Progenitor cell of endocrine pancreas (in vitro differentiated cells): Measurements from ENCODE around the gene WWP2. TPM values are rescaled to one million over a fixed set of nuclear protein-coding genes. Genes with fewer than 3 reads are reported as not detected.
A peak's percentile ranks its signal among the peaks of the same experiment; 100 is the strongest.

Experiments used
- DNase-seq: peaks from one replicate; pipeline ENCODE4 v3.0.0; 2021; ENCODE audit warnings: low spot score; ENCODE audit not compliant: unreplicated experiment
- H3K27ac Mint-ChIP-seq: 2 replicates; pipeline ENCODE4 v1.8.0; 2021; ENCODE audit warnings: mild to moderate bottlenecking, moderate library complexity, mixed read lengths
- H3K27me3 Mint-ChIP-seq: 2 replicates; pipeline ENCODE4 v1.8.0; 2021; ENCODE audit warnings: mixed read lengths
- H3K36me3 Mint-ChIP-seq: 2 replicates; pipeline ENCODE4 v1.8.0; 2022; ENCODE audit warnings: mixed read lengths; ENCODE audit not compliant: insufficient read depth
- H3K4me1 Mint-ChIP-seq: 2 replicates; pipeline ENCODE4 v1.8.0; 2021; ENCODE audit warnings: low read depth, mixed read lengths
- H3K4me3 Mint-ChIP-seq: 2 replicates; pipeline ENCODE4 v1.8.0; 2021; ENCODE audit warnings: low read depth, mild to moderate bottlenecking, moderate library complexity, mixed read lengths
- H3K9me3 Mint-ChIP-seq: 2 replicates; pipeline ENCODE4 v1.8.0; 2021; ENCODE audit warnings: low read depth, mixed read lengths
- total RNA-seq: library from RNA; stranded (reverse); gene quantifications from 2 replicates; pipeline ENCODE4 v1.2.1, GENCODE V29; 2021
- TF ChIP-seq, protein P1 (sequence below): fragments of 200-600 bp; sonication (generic); IDR thresholded peaks from one replicate; pipeline ENCODE4 v1.5.0; 2021; ENCODE audit warnings: antibody characterized with exemption, mild to moderate bottlenecking; ENCODE audit not compliant: unreplicated experiment

WWP2 gene
- total RNA-seq, 1 donor from 2014 or later, result 62.3 TPM

DNA sequence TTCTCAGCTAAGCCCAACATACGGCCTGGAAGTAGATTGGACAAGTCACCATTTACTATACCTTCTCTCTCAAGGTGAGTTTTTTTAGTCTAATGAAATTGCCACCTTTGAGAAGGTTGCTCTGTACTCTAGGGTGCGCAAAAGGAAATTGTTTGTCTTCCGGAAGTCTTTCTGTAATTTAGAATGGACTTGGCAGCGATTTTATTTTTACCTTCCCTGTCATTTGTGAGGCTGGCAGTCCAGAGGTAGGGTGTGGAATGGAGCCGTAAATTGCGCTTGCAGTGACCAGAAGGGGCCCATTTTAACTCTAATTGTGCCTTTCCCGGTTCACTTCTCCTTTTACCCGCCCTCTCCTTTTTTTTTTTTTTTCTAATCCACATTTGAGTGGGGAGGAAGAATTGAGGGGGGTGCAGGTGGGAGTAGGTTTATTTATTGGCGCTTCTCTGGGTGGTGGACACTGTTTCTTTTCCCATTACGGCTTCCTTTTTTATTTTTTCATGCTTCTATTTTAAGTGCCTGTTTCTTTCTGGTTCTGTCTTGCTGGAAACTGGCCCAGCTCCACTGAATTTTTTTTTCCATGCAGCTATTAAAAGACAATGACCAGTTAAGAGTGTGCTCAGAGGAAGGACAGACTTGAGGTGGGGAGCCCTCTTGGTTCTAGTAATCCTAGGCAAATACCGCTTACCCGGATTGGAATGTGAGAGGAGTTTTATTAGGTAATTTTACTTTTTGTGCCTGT lies 99.3 kb downstream of the WWP2 start:
- no peak overlapping the region for H3K4me3 Mint-ChIP-seq
- H3K9me3 Mint-ChIP-seq, result no peaks in the 10 kb centered on the region
- DNase-seq, result no peak
- TF ChIP-seq, protein P1, sequence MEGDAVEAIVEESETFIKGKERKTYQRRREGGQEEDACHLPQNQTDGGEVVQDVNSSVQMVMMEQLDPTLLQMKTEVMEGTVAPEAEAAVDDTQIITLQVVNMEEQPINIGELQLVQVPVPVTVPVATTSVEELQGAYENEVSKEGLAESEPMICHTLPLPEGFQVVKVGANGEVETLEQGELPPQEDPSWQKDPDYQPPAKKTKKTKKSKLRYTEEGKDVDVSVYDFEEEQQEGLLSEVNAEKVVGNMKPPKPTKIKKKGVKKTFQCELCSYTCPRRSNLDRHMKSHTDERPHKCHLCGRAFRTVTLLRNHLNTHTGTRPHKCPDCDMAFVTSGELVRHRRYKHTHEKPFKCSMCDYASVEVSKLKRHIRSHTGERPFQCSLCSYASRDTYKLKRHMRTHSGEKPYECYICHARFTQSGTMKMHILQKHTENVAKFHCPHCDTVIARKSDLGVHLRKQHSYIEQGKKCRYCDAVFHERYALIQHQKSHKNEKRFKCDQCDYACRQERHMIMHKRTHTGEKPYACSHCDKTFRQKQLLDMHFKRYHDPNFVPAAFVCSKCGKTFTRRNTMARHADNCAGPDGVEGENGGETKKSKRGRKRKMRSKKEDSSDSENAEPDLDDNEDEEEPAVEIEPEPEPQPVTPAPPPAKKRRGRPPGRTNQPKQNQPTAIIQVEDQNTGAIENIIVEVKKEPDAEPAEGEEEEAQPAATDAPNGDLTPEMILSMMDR, result no peak
- H3K36me3 Mint-ChIP-seq, result peaks cover 10% of the 10 kb centered on the region
- no peaks in the 10 kb centered on the region for H3K27me3 Mint-ChIP-seq
- H3K4me1 Mint-ChIP-seq, result peaks cover 14% of the 10 kb centered on the region
- peak overlapping the region; percentile 69 for H3K27ac Mint-ChIP-seq

DNA sequence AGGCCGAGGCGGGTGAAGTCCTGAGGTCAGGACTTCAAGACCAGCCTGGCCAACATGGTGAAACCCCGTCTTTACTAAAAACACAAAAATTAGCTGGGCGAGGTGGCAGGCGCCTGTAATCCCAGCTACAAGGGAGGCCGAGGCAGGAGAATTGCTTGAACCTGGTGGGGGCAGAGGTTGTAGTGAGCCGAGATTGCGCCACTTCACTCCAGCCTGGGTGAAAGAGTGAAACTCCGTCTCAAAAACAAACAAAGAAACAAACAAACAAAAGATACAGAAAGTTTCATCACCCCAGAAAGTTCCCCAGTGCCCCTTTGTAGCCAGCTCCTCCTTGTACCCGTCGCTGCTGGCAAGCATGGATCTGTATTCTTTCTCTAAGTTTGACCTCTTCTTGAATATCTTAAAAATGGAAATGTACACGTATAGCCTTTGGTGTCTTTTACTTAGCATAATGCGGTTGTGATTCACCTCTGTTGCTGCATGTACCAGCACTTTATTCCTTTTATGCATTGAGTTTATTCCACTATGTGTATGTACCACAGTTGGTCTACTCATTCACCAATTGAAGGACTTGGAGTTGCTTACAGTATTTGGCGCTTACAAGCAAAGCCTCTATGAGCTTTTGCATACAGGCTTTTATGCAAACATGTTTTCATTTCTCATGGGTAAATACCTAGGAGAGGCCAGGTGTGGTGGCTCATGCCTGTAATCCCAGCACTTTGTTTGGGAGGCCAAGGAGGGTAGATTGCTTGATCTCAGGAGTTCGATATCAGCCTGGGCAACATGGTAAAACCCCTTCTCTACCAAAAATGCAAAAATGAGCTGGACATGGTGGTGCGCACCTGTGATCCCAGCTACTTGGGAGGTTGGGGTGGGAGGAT lies 101.5 kb downstream of the WWP2 start:
- Mint-ChIP-seq H3K36me3 (peaks cover 9% of the 10 kb centered on the region), H3K4me1 (peaks cover 13% of the 10 kb centered on the region), H3K27me3 (no peaks in the 10 kb centered on the region), H3K27ac (no peak overlapping the region), H3K9me3 (no peaks in the 10 kb centered on the region), H3K4me3 (no peak overlapping the region)
- DNase-seq, result no peak
- TF ChIP-seq, protein P1, result no peak

DNA sequence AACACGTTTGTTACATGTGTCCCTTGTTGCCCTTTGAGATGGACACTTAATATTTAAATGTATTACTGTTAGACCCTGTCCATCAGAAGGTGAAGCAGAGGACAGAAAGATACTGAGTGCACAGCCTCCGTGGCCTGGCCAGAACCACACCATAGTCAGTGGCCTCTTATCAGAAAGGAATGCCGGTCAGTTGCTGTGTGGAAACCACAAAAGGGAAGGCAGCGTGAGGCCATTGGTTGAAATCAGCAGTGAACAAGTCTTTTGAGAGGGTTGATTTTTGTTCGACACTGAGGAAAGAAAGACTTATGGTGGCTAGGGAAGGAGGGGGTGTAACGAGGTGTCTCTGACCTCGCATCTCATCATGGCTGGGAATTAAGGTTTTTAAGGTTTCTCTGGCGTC lies 103.6 kb downstream of the WWP2 start:
- TF ChIP-seq, protein P1, result no peak
- Mint-ChIP-seq H3K27me3 (no peaks in the 10 kb centered on the region), H3K36me3 (peaks cover 6% of the 10 kb centered on the region), H3K4me3 (no peak overlapping the region), H3K9me3 (no peaks in the 10 kb centered on the region), H3K27ac (peak overlapping the region; percentile 56), H3K4me1 (peaks cover 6% of the 10 kb centered on the region)
- DNase-seq, result no peak

DNA sequence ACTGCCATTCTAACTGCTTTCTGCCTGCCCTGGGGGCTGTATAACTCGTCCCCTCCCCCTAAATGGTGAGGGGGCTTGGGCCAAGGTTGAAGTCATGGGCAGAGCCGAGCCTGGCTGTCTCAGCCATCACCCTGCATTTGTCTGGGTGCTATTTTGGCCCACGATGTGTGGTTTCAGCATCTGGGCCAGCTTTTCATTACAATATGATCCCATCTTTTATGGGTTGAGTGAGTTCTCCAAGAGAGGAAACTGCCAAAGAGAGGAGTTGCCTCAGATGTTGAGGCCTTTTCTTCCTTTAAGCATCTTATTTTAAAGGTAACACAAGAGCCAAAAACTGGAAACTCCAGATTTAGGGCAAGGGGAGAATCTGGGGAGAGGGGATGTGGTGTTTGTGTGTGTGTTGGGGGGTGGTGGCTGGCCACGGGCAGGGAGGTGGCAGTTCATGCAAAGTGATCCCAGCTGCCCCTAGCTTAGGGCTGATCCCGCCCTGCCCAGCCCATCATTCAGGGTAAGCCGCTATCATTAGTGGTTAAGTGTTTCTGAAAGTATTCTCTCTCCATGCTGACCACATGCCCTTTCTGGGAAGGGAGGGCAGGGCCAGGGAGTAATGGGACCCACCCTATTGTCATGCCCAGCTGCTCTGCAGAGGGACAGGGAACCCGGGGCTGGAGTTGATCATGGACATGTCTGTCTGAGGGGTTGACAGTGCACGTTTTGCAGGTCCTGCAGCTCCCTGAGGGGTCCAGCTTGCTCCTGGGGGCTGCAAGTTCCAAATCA lies 105.8 kb downstream of the WWP2 start:
- TF ChIP-seq, protein P1, result no peak
- Mint-ChIP-seq H3K4me3 (no peak overlapping the region), H3K27me3 (no peaks in the 10 kb centered on the region), H3K27ac (no peak overlapping the region), H3K4me1 (peaks cover 4% of the 10 kb centered on the region), H3K9me3 (no peaks in the 10 kb centered on the region), H3K36me3 (peaks cover 13% of the 10 kb centered on the region)
- no peak for DNase-seq

DNA sequence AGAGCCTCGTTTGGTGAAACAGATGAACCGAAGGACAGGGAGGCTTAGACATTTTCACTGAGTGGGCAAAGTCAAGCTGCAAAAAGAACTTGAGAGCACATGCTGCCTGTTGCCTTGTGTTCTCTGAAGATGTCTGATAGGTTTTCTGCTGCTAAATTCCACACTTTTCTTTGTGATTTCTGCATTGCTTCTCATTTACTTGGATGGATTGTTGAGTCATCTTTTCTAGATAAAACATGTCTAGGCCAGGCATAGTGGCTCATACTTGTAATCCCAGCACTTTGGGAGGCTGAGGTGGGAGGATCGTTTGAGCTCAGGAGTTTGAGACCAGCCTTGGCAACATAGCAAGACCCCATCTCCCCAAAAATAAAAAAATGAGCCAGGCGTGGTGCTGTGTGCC lies 108.6 kb downstream of the WWP2 start:
- TF ChIP-seq, protein P1, result no peak
- Mint-ChIP-seq H3K4me1 (peaks cover 2% of the 10 kb centered on the region), H3K36me3 (peaks cover 22% of the 10 kb centered on the region), H3K9me3 (no peaks in the 10 kb centered on the region), H3K27me3 (no peaks in the 10 kb centered on the region), H3K4me3 (no peak overlapping the region), H3K27ac (no peak overlapping the region)
- DNase-seq, result no peak
